ENCODE data around the gene R3HDM2. TPM values are rescaled to one million over a fixed set of nuclear protein-coding genes. Genes with fewer than 3 reads are reported as not detected.

R3HDM2 gene
- total and polyA plus RNA-seq, 4 donors, result 7.4 to 28.9 (median 15.1) TPM

DNA sequence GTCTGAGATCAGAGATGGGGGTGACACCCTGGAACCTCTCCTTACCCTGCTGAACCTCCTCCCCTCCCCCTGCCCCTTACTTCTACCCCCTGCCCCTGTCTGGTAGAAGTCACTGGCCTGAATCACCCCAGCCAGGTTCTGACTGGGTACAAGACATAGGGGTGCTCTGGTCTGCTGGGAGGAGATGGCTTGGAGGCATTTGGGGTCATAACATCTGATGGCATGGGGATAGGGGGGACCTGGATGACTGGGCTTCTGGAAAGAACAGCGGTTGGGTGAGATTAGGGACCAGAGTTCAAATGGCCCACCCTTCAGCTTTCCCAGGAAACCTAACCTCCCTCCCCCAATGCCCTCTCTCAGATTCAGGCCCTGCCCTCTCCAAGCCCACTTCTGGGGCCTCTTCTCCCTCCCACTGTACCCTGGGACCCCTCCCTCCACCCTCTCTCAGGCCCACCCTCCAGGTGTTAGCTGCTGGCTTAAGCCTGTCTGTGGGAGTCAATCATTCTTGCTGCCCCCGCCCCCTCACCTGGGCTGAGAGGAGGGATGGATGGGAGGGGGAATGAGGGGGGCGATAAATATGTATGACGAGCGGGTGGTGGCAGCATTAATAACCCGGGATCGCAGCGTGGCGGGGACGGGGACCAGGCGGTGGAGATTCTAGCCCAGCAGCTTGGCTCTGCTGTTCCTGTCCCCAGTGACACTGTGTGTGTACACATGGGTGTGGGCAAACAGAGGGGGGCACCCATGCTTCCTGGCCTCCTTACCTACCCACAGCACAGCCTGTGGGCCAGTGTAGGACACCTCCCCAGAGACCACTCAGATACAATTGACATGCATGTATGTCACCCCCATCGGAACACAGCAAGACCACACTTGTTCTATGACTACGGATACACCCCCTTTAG lies 208.3 kb downstream of the R3HDM2 start:
- H3K9me3 ChIP-seq (ENCODE audit: control insufficient read depth in 4 of 4, low read length in 3 of 4), result no peaks in the 10 kb centered on the region
- no peaks in the 10 kb centered on the region for H3K36me3 ChIP-seq (ENCODE audit: control insufficient read depth in 4 of 4, insufficient read depth in 3 of 4, low read depth in 1 of 4, low read length in 3 of 4)
- H3K27ac ChIP-seq (ENCODE audit: low read depth in 1 of 2, low read length in 2 of 2), result no peak overlapping the region
- TF ChIP-seq JUND (IDR thresholded peaks at IDR 0.05), result no peak
- H3K4me1 ChIP-seq (ENCODE audit: control insufficient read depth in 4 of 4, insufficient read depth in 4 of 4, low read length in 3 of 4), result peaks cover under 1 to 8% (median 4%) of the 10 kb centered on the region in 4 donors
- no peak for DNase-seq (ENCODE audit: low spot score)
- no peak overlapping the region for H3K9ac ChIP-seq (ENCODE audit: low read depth in 1 of 2, low read length in 2 of 2)
- no peak overlapping the region for H3K4me3 ChIP-seq (ENCODE audit: low read depth in 1 of 3, low read length in 3 of 3)
- H3K27me3 ChIP-seq (ENCODE audit: control insufficient read depth in 4 of 4, insufficient read depth in 4 of 4, low read length in 3 of 4), result peaks cover 0 to 22% (median 15%) of the 10 kb centered on the region in 4 donors
- WGBS, result 29% methylated on average over 13 of the region's 13 CpGs

- WGBS, result 10% methylated on average over 24 of the region's 24 CpGs
- H3K4me3 ChIP-seq (ENCODE audit: low read depth in 1 of 3, low read length in 3 of 3), result no peak overlapping the region
- H3K9ac ChIP-seq (ENCODE audit: low read depth in 1 of 2, low read length in 2 of 2), result no peak overlapping the region
- no peak for TF ChIP-seq YY1 (IDR thresholded peaks at IDR 0.05)
- TF ChIP-seq RXRA (IDR thresholded peaks at IDR 0.05), result no peak
- TF ChIP-seq FOXA1 (IDR thresholded peaks at IDR 0.05), result no peak
- TF ChIP-seq, protein P1, sequence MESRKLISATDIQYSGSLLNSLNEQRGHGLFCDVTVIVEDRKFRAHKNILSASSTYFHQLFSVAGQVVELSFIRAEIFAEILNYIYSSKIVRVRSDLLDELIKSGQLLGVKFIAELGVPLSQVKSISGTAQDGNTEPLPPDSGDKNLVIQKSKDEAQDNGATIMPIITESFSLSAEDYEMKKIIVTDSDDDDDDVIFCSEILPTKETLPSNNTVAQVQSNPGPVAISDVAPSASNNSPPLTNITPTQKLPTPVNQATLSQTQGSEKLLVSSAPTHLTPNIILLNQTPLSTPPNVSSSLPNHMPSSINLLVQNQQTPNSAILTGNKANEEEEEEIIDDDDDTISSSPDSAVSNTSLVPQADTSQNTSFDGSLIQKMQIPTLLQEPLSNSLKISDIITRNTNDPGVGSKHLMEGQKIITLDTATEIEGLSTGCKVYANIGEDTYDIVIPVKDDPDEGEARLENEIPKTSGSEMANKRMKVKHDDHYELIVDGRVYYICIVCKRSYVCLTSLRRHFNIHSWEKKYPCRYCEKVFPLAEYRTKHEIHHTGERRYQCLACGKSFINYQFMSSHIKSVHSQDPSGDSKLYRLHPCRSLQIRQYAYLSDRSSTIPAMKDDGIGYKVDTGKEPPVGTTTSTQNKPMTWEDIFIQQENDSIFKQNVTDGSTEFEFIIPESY (IDR thresholded peaks at IDR 0.05), result no peak
- no peak for TF ChIP-seq SP1 (IDR thresholded peaks at IDR 0.05)
- TF ChIP-seq, protein P2, sequence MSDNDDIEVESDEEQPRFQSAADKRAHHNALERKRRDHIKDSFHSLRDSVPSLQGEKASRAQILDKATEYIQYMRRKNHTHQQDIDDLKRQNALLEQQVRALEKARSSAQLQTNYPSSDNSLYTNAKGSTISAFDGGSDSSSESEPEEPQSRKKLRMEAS (IDR thresholded peaks at IDR 0.05), result no peak
- TF ChIP-seq FOXA2 (IDR thresholded peaks at IDR 0.05), result no peak
- no peak for TF ChIP-seq ATF3 (IDR thresholded peaks at IDR 0.05)
- TF ChIP-seq EGR1 (IDR thresholded peaks at IDR 0.05; ENCODE audit: low read depth in 2 of 2), result no peak
- TF ChIP-seq TAF1 (conservative IDR thresholded peaks at IDR 0.05), result no peak
- no peak for TF ChIP-seq HNF4G (IDR thresholded peaks at IDR 0.05)
- TF ChIP-seq GABPA (IDR thresholded peaks at IDR 0.05 in 1 of 2, conservative IDR thresholded peaks at IDR 0.05 in 1 of 2), result no peak
- no peak for TF ChIP-seq NR2F2 (IDR thresholded peaks at IDR 0.05)
- TF ChIP-seq, protein P3, sequence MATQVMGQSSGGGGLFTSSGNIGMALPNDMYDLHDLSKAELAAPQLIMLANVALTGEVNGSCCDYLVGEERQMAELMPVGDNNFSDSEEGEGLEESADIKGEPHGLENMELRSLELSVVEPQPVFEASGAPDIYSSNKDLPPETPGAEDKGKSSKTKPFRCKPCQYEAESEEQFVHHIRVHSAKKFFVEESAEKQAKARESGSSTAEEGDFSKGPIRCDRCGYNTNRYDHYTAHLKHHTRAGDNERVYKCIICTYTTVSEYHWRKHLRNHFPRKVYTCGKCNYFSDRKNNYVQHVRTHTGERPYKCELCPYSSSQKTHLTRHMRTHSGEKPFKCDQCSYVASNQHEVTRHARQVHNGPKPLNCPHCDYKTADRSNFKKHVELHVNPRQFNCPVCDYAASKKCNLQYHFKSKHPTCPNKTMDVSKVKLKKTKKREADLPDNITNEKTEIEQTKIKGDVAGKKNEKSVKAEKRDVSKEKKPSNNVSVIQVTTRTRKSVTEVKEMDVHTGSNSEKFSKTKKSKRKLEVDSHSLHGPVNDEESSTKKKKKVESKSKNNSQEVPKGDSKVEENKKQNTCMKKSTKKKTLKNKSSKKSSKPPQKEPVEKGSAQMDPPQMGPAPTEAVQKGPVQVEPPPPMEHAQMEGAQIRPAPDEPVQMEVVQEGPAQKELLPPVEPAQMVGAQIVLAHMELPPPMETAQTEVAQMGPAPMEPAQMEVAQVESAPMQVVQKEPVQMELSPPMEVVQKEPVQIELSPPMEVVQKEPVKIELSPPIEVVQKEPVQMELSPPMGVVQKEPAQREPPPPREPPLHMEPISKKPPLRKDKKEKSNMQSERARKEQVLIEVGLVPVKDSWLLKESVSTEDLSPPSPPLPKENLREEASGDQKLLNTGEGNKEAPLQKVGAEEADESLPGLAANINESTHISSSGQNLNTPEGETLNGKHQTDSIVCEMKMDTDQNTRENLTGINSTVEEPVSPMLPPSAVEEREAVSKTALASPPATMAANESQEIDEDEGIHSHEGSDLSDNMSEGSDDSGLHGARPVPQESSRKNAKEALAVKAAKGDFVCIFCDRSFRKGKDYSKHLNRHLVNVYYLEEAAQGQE (IDR thresholded peaks at IDR 0.05), result no peak
- no peak for TF ChIP-seq RAD21 (IDR thresholded peaks at IDR 0.05)
- TF ChIP-seq HNF4A (conservative IDR thresholded peaks at IDR 0.05), result no peak
- TF ChIP-seq, protein P4, sequence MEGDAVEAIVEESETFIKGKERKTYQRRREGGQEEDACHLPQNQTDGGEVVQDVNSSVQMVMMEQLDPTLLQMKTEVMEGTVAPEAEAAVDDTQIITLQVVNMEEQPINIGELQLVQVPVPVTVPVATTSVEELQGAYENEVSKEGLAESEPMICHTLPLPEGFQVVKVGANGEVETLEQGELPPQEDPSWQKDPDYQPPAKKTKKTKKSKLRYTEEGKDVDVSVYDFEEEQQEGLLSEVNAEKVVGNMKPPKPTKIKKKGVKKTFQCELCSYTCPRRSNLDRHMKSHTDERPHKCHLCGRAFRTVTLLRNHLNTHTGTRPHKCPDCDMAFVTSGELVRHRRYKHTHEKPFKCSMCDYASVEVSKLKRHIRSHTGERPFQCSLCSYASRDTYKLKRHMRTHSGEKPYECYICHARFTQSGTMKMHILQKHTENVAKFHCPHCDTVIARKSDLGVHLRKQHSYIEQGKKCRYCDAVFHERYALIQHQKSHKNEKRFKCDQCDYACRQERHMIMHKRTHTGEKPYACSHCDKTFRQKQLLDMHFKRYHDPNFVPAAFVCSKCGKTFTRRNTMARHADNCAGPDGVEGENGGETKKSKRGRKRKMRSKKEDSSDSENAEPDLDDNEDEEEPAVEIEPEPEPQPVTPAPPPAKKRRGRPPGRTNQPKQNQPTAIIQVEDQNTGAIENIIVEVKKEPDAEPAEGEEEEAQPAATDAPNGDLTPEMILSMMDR (IDR thresholded peaks at IDR 0.05; ENCODE audit: low read depth, low read length, missing input control), result no peak
- no peak for TF ChIP-seq JUND (IDR thresholded peaks at IDR 0.05)
- DNase-seq (ENCODE audit: low spot score), result no peak
- peaks cover 5 to 18% (median 9%) of the 10 kb centered on the region in 4 donors for H3K4me1 ChIP-seq (ENCODE audit: control insufficient read depth in 4 of 4, insufficient read depth in 4 of 4, low read length in 3 of 4)
- peaks cover 0 to 26% (median 17%) of the 10 kb centered on the region in 4 donors for H3K27me3 ChIP-seq (ENCODE audit: control insufficient read depth in 4 of 4, insufficient read depth in 4 of 4, low read length in 3 of 4)
- no peak overlapping the region for H3K27ac ChIP-seq (ENCODE audit: low read depth in 1 of 2, low read length in 2 of 2)
- H3K9me3 ChIP-seq (ENCODE audit: control insufficient read depth in 4 of 4, low read length in 3 of 4), result no peaks in the 10 kb centered on the region
- H3K36me3 ChIP-seq (ENCODE audit: control insufficient read depth in 4 of 4, insufficient read depth in 3 of 4, low read depth in 1 of 4, low read length in 3 of 4), result no peaks in the 10 kb centered on the region
Observed at GRCh38 chr12:57221169-57221917, 209.5 kb downstream of the R3HDM2 start.

Data from liver (tissue), 9 donors.